ENCODE measurements around the gene HIP1R. TPM values are rescaled to one million over a fixed set of nuclear protein-coding genes. Genes with fewer than 3 reads are reported as not detected.
"Not testable (repeated sequence)": the region's sequence is repeated elsewhere in the genome, so short reads cannot be mapped to it uniquely, and the experiment has no call there.

The HIP1R gene
- polyA plus RNA-seq, 4 donors: 37.6 to 284 (median 98.8) TPM

DNA sequence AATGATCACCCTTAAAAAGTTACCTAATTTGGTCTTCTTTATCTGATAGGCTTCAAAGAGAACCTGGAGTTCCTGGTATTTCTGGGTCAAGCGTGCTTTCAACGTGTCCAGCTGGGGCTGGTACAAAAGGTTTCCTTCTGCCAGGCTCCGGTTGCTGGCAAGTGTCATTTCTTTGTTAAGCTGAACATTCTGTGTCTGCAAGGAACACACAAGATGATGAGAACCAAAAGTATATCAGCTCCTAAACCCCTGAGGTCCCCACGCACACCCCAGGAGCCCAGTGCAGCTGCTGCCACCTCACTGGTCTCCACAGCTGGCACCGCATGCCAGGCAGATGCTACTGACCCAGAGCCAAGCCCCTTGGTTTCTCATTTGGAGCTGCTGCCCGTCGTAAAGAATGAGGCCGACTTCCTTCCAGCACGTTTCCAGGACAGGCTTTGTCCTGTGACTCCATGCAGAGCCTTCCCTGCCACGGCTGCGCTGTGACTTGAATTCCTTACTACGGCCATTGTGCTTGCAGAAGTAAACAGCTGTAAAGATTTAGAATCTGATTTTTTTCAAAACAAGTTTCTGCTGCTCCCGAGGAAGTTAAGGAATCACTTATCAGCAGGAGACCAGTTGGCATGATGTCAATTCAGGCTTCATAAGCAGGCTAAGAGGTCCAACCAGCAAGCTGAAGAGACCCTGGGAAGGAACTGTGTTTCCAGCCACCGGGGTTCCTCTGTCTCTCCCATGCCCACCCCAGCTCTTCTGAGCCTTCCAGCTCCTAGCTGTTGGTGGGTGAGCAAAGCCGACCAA is 35.8 kb downstream of the HIP1R start:
- peak overlapping the region; percentile 60 to 90 (median 76) for H3K27ac ChIP-seq (ENCODE audit: low read depth in 1 of 3, low read length in 2 of 3)
- FAIRE-seq (no peak), DNase-seq (peak; percentile 53 to 68)
- H3K27me3 ChIP-seq (ENCODE audit: control insufficient read depth in 3 of 3, insufficient read depth in 3 of 3, low read length in 3 of 3): no peaks in the 10 kb centered on the region
- peak overlapping the region in 2 of 3 donors; percentile 8 to 29 for H3K4me3 ChIP-seq (ENCODE audit: low read depth in 1 of 3, low read length in 3 of 3)
- no peaks in the 10 kb centered on the region for H3K9me3 ChIP-seq (ENCODE audit: control insufficient read depth in 2 of 2, insufficient read depth in 1 of 2, low read depth in 1 of 2, low read length in 1 of 2)
- H3K4me1 ChIP-seq (ENCODE audit: control insufficient read depth in 3 of 3, insufficient read depth in 2 of 3, low read depth in 1 of 3, low read length in 2 of 3): peaks cover 5 to 40% (median 16%) of the 10 kb centered on the region in 3 donors
- 17 to 23% (median 21%) methylated on average over 15 of the region's 15 CpGs for WGBS, 3 donors
- peaks cover 3 to 67% (median 11%) of the 10 kb centered on the region in 3 donors for H3K36me3 ChIP-seq (ENCODE audit: control insufficient read depth in 3 of 3, insufficient read depth in 2 of 3, low read depth in 1 of 3, low read length in 3 of 3)

- peak; percentile 84 to 87 for DNase-seq
Measured at GRCh38 chr12:122871851-122872780, 36.9 kb downstream of the HIP1R start.

DNA sequence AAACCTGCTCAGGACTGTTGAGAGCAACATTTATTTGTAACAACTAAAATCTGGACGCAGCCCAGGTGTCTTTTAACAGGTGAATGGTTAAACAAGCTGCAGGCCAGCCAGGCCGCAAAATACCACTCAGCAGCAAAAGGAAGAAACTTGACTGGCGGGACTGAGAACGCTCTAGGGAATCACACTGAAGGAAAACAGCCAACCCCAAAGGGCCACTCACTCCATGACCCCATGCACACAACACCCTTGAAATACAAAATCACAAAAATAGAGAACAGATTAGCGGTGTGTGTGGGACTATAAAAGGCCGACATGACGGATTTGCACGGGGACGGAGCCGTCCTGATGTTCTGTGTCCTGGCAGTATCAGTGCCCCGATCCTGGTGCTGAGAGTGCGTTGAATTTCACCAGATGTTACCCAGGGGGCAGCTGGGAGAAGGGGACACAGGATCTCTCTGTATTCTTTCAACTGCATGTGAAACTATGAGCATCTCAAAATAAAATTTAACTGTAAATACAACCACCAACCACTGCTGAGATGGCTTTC is 37.6 kb downstream of the HIP1R start:
- no peaks in the 10 kb centered on the region for H3K9me3 ChIP-seq (ENCODE audit: control insufficient read depth in 2 of 2, insufficient read depth in 1 of 2, low read depth in 1 of 2, low read length in 1 of 2)
- peaks cover 0 to 53% (median 0%) of the 10 kb centered on the region in 3 donors for H3K36me3 ChIP-seq (ENCODE audit: control insufficient read depth in 3 of 3, insufficient read depth in 2 of 3, low read depth in 1 of 3, low read length in 3 of 3)
- 72 to 84% (median 77%) methylated on average over 12 of the region's 12 CpGs for WGBS, 3 donors
- no peak overlapping the region for H3K4me3 ChIP-seq (ENCODE audit: low read depth in 1 of 3, low read length in 3 of 3)
- H3K27ac ChIP-seq (ENCODE audit: low read depth in 1 of 3, low read length in 2 of 3): peak overlapping the region in 2 of 3 donors; percentile 76 to 90
- FAIRE-seq (no peak), DNase-seq (no peak)
- peaks cover 5 to 37% (median 22%) of the 10 kb centered on the region in 3 donors for H3K4me1 ChIP-seq (ENCODE audit: control insufficient read depth in 3 of 3, insufficient read depth in 2 of 3, low read depth in 1 of 3, low read length in 2 of 3)
- H3K27me3 ChIP-seq (ENCODE audit: control insufficient read depth in 3 of 3, insufficient read depth in 3 of 3, low read length in 3 of 3): no peaks in the 10 kb centered on the region

More at GRCh38 chr12:122871851-122872780, 36.9 kb downstream of the HIP1R start:
- Histone ChIP-seq H3K27ac (ENCODE audit: low read depth in 1 of 3, low read length in 2 of 3) (peak overlapping the region; percentile 46 to 90 (median 76)), H3K9me3 (ENCODE audit: control insufficient read depth in 2 of 2, insufficient read depth in 1 of 2, low read depth in 1 of 2, low read length in 1 of 2) (no peaks in the 10 kb centered on the region), H3K27me3 (ENCODE audit: control insufficient read depth in 3 of 3, insufficient read depth in 3 of 3, low read length in 3 of 3) (no peaks in the 10 kb centered on the region), H3K36me3 (ENCODE audit: control insufficient read depth in 3 of 3, insufficient read depth in 2 of 3, low read depth in 1 of 3, low read length in 3 of 3) (peaks cover 3 to 56% (median 4%) of the 10 kb centered on the region in 3 donors), H3K4me1 (ENCODE audit: control insufficient read depth in 3 of 3, insufficient read depth in 2 of 3, low read depth in 1 of 3, low read length in 2 of 3) (peaks cover 5 to 37% (median 20%) of the 10 kb centered on the region in 3 donors), H3K4me3 (ENCODE audit: low read depth in 1 of 3, low read length in 3 of 3) (peak overlapping the region in 2 of 3 donors; percentile 8 to 13)
- FAIRE-seq: no peak
- WGBS, 3 donors: 20 to 26% (median 21%) methylated on average over 23 of the region's 23 CpGs

GRCh38 chr12:122873540-122873939 is 38.3 kb downstream of the HIP1R start:
- peak overlapping the region in 1 of 3 donors; percentile 90 for H3K27ac ChIP-seq (ENCODE audit: low read depth in 1 of 3, low read length in 2 of 3)
- 84 to 91% (median 88%) methylated on average over 4 of the region's 4 CpGs for WGBS, 3 donors
- FAIRE-seq: no peak

DNA sequence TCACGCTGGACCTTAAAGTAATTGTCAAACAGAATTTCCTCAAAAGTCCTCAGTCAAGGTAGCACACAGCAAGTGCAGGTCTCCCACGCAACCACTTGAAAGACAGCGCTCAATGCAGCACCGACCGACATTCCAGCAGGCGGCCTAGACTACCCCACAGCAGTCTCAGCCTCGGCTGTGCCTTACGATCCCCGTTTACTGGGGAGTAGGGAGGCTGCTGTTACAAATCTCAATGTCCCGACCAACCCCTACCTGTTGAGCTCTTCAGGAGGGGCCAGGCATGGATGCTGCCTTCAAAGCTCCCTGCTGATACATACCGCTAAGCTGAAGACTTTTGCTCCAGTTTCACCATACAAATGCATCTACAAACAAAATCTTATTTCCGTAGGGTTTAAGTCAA is 38.8 kb downstream of the HIP1R start:
- 87 to 91% (median 88%) methylated on average over 12 of the region's 12 CpGs for WGBS, 3 donors

More at GRCh38 chr12:122873540-122873939, 38.3 kb downstream of the HIP1R start:
- DNase-seq: no peak
- Histone ChIP-seq H3K27me3 (ENCODE audit: control insufficient read depth in 3 of 3, insufficient read depth in 3 of 3, low read length in 3 of 3) (no peaks in the 10 kb centered on the region), H3K9me3 (ENCODE audit: control insufficient read depth in 2 of 2, insufficient read depth in 1 of 2, low read depth in 1 of 2, low read length in 1 of 2) (no peaks in the 10 kb centered on the region), H3K4me1 (ENCODE audit: control insufficient read depth in 3 of 3, insufficient read depth in 2 of 3, low read depth in 1 of 3, low read length in 2 of 3) (peaks cover 5 to 34% (median 22%) of the 10 kb centered on the region in 3 donors), H3K4me3 (ENCODE audit: low read depth in 1 of 3, low read length in 3 of 3) (no peak overlapping the region), H3K36me3 (ENCODE audit: control insufficient read depth in 3 of 3, insufficient read depth in 2 of 3, low read depth in 1 of 3, low read length in 3 of 3) (peaks cover 0 to 46% (median 0%) of the 10 kb centered on the region in 3 donors)

GRCh38 chr12:122875590-122876220 is 40.4 kb downstream of the HIP1R start:
- DNase-seq: no peak

More for the DNA sequence above, 38.8 kb downstream of the HIP1R start:
- Histone ChIP-seq H3K27ac (ENCODE audit: low read depth in 1 of 3, low read length in 2 of 3) (peak overlapping the region in 1 of 3 donors; percentile 90), H3K4me1 (ENCODE audit: control insufficient read depth in 3 of 3, insufficient read depth in 2 of 3, low read depth in 1 of 3, low read length in 2 of 3) (peaks cover 5 to 34% (median 22%) of the 10 kb centered on the region in 3 donors), H3K27me3 (ENCODE audit: control insufficient read depth in 3 of 3, insufficient read depth in 3 of 3, low read length in 3 of 3) (no peaks in the 10 kb centered on the region), H3K4me3 (ENCODE audit: low read depth in 1 of 3, low read length in 3 of 3) (no peak overlapping the region), H3K9me3 (ENCODE audit: control insufficient read depth in 2 of 2, insufficient read depth in 1 of 2, low read depth in 1 of 2, low read length in 1 of 2) (no peaks in the 10 kb centered on the region), H3K36me3 (ENCODE audit: control insufficient read depth in 3 of 3, insufficient read depth in 2 of 3, low read depth in 1 of 3, low read length in 3 of 3) (peaks cover 0 to 45% (median 0%) of the 10 kb centered on the region in 3 donors)
- FAIRE-seq: no peak
- no peak for DNase-seq

GRCh38 chr12:122876281-122876680 is 41.0 kb downstream of the HIP1R start:
- WGBS, 3 donors: 91 to 94% (median 94%) methylated on average over 5 of the region's 5 CpGs
- not testable (repeated sequence) for H3K27ac ChIP-seq (ENCODE audit: low read depth in 1 of 3, low read length in 2 of 3); DNase-seq; H3K27me3 ChIP-seq (ENCODE audit: control insufficient read depth in 3 of 3, insufficient read depth in 3 of 3, low read length in 3 of 3); H3K4me3 ChIP-seq (ENCODE audit: low read depth in 1 of 3, low read length in 3 of 3); H3K9me3 ChIP-seq (ENCODE audit: control insufficient read depth in 2 of 2, insufficient read depth in 1 of 2, low read depth in 1 of 2, low read length in 1 of 2); FAIRE-seq
- Histone ChIP-seq H3K4me1 (ENCODE audit: control insufficient read depth in 3 of 3, insufficient read depth in 2 of 3, low read depth in 1 of 3, low read length in 2 of 3) (peaks cover 2 to 26% (median 22%) of the 10 kb centered on the region in 3 donors), H3K36me3 (ENCODE audit: control insufficient read depth in 3 of 3, insufficient read depth in 2 of 3, low read depth in 1 of 3, low read length in 3 of 3) (peaks cover 0 to 36% (median 0%) of the 10 kb centered on the region in 3 donors)

More at GRCh38 chr12:122875590-122876220, 40.4 kb downstream of the HIP1R start:
- Histone ChIP-seq H3K4me3 (ENCODE audit: low read depth in 1 of 3, low read length in 3 of 3) (no peak overlapping the region), H3K27me3 (ENCODE audit: control insufficient read depth in 3 of 3, insufficient read depth in 3 of 3, low read length in 3 of 3) (no peaks in the 10 kb centered on the region), H3K27ac (ENCODE audit: low read depth in 1 of 3, low read length in 2 of 3) (no peak overlapping the region), H3K4me1 (ENCODE audit: control insufficient read depth in 3 of 3, insufficient read depth in 2 of 3, low read depth in 1 of 3, low read length in 2 of 3) (peaks cover 5 to 29% (median 23%) of the 10 kb centered on the region in 3 donors), H3K9me3 (ENCODE audit: control insufficient read depth in 2 of 2, insufficient read depth in 1 of 2, low read depth in 1 of 2, low read length in 1 of 2) (no peaks in the 10 kb centered on the region), H3K36me3 (ENCODE audit: control insufficient read depth in 3 of 3, insufficient read depth in 2 of 3, low read depth in 1 of 3, low read length in 3 of 3) (peaks cover 0 to 39% (median 0%) of the 10 kb centered on the region in 3 donors)
- no peak for FAIRE-seq
- 58 to 74% (median 72%) methylated on average over 7 of the region's 7 CpGs for WGBS, 3 donors
